ENCODE data around the gene SAMMSON. TPM values are rescaled to one million over a fixed set of nuclear protein-coding genes. Genes with fewer than 3 reads are reported as not detected.

The SAMMSON gene
- total and polyA plus RNA-seq, 2 experiments from 2014 or later: not detected

DNA sequence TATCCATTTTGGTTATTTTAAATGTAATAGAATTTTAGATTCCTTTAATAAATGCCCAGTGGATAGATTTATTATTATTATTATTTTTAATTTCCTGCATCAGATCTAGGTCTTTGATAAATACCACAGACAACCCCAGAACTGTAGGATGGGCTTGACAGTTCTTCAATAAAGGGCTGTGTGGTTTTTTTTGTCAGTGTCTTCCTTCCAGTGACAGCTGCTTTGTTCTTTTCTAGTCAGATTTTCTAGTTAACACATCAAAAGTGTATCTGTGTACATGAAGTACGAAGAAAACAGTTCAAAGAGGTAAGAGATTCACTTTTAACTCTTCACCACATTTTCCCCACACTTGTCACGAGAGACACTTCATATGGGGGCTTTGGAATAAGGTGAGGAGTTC lies 120.3 kb downstream of the SAMMSON start:
- no peaks in the 10 kb centered on the region for H4K20me1 ChIP-seq (replicated peaks; ENCODE audit: insufficient read depth)
- no peak overlapping the region for H3K4me2 ChIP-seq
- TF ChIP-seq EZH2phosphoT487 (IDR thresholded peaks at IDR 0.05; ENCODE audit: unreplicated experiment) (no peak), ZNF114 (CRISPR knock-in tag; IDR thresholded peaks at IDR 0.05) (no peak), CREB1 (CRISPR knock-in tag; IDR thresholded peaks at IDR 0.05; ENCODE audit: low read depth) (no peak), STAT1 (IDR thresholded peaks at IDR 0.05; ENCODE audit: unreplicated experiment) (no peak), ZNF331 (CRISPR knock-in tag; IDR thresholded peaks at IDR 0.05; ENCODE audit: low read depth) (no peak), EZH2 (IDR thresholded peaks at IDR 0.05; ENCODE audit: low read depth, unreplicated experiment) (no peak), JUNB (IDR thresholded peaks at IDR 0.05; ENCODE audit: unreplicated experiment) (no peak), NANOG (IDR thresholded peaks at IDR 0.05; ENCODE audit: borderline replicate concordance) (no peak), POLR2AphosphoS5 (IDR thresholded peaks at IDR 0.05; ENCODE audit: low read depth) (no peak)
- TF ChIP-seq, protein P1, sequence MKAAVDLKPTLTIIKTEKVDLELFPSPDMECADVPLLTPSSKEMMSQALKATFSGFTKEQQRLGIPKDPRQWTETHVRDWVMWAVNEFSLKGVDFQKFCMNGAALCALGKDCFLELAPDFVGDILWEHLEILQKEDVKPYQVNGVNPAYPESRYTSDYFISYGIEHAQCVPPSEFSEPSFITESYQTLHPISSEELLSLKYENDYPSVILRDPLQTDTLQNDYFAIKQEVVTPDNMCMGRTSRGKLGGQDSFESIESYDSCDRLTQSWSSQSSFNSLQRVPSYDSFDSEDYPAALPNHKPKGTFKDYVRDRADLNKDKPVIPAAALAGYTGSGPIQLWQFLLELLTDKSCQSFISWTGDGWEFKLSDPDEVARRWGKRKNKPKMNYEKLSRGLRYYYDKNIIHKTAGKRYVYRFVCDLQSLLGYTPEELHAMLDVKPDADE (IDR thresholded peaks at IDR 0.05): no peak
- TF ChIP-seq, protein P2, sequence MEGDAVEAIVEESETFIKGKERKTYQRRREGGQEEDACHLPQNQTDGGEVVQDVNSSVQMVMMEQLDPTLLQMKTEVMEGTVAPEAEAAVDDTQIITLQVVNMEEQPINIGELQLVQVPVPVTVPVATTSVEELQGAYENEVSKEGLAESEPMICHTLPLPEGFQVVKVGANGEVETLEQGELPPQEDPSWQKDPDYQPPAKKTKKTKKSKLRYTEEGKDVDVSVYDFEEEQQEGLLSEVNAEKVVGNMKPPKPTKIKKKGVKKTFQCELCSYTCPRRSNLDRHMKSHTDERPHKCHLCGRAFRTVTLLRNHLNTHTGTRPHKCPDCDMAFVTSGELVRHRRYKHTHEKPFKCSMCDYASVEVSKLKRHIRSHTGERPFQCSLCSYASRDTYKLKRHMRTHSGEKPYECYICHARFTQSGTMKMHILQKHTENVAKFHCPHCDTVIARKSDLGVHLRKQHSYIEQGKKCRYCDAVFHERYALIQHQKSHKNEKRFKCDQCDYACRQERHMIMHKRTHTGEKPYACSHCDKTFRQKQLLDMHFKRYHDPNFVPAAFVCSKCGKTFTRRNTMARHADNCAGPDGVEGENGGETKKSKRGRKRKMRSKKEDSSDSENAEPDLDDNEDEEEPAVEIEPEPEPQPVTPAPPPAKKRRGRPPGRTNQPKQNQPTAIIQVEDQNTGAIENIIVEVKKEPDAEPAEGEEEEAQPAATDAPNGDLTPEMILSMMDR (conservative IDR thresholded peaks at IDR 0.05; ENCODE audit: low read depth in 2 of 2): no peak
- TF ChIP-seq, protein P3, sequence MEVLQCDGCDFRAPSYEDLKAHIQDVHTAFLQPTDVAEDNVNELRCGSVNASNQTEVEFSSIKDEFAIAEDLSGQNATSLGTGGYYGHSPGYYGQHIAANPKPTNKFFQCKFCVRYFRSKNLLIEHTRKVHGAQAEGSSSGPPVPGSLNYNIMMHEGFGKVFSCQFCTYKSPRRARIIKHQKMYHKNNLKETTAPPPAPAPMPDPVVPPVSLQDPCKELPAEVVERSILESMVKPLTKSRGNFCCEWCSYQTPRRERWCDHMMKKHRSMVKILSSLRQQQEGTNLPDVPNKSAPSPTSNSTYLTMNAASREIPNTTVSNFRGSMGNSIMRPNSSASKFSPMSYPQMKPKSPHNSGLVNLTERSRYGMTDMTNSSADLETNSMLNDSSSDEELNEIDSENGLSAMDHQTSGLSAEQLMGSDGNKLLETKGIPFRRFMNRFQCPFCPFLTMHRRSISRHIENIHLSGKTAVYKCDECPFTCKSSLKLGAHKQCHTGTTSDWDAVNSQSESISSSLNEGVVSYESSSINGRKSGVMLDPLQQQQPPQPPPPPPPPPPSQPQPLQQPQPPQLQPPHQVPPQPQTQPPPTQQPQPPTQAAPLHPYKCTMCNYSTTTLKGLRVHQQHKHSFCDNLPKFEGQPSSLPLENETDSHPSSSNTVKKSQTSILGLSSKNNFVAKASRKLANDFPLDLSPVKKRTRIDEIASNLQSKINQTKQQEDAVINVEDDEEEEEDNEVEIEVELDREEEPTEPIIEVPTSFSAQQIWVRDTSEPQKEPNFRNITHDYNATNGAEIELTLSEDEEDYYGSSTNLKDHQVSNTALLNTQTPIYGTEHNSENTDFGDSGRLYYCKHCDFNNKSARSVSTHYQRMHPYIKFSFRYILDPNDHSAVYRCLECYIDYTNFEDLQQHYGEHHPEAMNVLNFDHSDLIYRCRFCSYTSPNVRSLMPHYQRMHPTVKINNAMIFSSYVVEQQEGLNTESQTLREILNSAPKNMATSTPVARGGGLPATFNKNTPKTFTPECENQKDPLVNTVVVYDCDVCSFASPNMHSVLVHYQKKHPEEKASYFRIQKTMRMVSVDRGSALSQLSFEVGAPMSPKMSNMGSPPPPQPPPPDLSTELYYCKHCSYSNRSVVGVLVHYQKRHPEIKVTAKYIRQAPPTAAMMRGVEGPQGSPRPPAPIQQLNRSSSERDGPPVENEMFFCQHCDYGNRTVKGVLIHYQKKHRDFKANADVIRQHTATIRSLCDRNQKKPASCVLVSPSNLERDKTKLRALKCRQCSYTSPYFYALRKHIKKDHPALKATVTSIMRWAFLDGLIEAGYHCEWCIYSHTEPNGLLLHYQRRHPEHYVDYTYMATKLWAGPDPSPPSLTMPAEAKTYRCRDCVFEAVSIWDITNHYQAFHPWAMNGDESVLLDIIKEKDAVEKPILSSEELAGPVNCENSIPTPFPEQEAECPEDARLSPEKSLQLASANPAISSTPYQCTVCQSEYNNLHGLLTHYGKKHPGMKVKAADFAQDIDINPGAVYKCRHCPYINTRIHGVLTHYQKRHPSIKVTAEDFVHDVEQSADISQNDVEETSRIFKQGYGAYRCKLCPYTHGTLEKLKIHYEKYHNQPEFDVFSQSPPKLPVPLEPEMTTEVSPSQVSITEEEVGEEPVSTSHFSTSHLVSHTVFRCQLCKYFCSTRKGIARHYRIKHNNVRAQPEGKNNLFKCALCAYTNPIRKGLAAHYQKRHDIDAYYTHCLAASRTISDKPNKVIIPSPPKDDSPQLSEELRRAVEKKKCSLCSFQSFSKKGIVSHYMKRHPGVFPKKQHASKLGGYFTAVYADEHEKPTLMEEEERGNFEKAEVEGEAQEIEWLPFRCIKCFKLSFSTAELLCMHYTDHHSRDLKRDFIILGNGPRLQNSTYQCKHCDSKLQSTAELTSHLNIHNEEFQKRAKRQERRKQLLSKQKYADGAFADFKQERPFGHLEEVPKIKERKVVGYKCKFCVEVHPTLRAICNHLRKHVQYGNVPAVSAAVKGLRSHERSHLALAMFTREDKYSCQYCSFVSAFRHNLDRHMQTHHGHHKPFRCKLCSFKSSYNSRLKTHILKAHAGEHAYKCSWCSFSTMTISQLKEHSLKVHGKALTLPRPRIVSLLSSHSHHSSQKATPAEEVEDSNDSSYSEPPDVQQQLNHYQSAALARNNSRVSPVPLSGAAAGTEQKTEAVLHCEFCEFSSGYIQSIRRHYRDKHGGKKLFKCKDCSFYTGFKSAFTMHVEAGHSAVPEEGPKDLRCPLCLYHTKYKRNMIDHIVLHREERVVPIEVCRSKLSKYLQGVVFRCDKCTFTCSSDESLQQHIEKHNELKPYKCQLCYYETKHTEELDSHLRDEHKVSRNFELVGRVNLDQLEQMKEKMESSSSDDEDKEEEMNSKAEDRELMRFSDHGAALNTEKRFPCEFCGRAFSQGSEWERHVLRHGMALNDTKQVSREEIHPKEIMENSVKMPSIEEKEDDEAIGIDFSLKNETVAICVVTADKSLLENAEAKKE (CRISPR knock-in tag; IDR thresholded peaks at IDR 0.05): no peak
- TF ChIP-seq, protein P4, sequence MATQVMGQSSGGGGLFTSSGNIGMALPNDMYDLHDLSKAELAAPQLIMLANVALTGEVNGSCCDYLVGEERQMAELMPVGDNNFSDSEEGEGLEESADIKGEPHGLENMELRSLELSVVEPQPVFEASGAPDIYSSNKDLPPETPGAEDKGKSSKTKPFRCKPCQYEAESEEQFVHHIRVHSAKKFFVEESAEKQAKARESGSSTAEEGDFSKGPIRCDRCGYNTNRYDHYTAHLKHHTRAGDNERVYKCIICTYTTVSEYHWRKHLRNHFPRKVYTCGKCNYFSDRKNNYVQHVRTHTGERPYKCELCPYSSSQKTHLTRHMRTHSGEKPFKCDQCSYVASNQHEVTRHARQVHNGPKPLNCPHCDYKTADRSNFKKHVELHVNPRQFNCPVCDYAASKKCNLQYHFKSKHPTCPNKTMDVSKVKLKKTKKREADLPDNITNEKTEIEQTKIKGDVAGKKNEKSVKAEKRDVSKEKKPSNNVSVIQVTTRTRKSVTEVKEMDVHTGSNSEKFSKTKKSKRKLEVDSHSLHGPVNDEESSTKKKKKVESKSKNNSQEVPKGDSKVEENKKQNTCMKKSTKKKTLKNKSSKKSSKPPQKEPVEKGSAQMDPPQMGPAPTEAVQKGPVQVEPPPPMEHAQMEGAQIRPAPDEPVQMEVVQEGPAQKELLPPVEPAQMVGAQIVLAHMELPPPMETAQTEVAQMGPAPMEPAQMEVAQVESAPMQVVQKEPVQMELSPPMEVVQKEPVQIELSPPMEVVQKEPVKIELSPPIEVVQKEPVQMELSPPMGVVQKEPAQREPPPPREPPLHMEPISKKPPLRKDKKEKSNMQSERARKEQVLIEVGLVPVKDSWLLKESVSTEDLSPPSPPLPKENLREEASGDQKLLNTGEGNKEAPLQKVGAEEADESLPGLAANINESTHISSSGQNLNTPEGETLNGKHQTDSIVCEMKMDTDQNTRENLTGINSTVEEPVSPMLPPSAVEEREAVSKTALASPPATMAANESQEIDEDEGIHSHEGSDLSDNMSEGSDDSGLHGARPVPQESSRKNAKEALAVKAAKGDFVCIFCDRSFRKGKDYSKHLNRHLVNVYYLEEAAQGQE (IDR thresholded peaks at IDR 0.05; ENCODE audit: unreplicated experiment): no peak
- H3K36me3 Mint-ChIP-seq (ENCODE audit: low read depth): peaks cover 14% of the 10 kb centered on the region; the same call in 2 of the 3 replicates
- ATAC-seq (no peak), DNase-seq (ENCODE audit: low spot score) (no peak)
- peaks cover 14% of the 10 kb centered on the region for H3K9me3 Mint-ChIP-seq
- no peak overlapping the region for H2AFZ ChIP-seq
- no peaks in the 10 kb centered on the region for H3K36me3 ChIP-seq (ENCODE audit: insufficient read depth)
- no peaks in the 10 kb centered on the region for H3K27me3 ChIP-seq (ENCODE audit: insufficient read depth)
- peaks cover 3% of the 10 kb centered on the region; the same call in 2 of the 3 replicates for H3K4me1 Mint-ChIP-seq
- no peaks in the 10 kb centered on the region for H3K4me1 ChIP-seq (ENCODE audit: insufficient read depth)
- no peak overlapping the region for H3K4me3 ChIP-seq
- no peak overlapping the region for H3K27ac ChIP-seq (ENCODE audit: low read depth)
- H3K27me3 Mint-ChIP-seq (ENCODE audit: insufficient read depth, low read depth, poor library complexity): no peaks in the 10 kb centered on the region
- no peak overlapping the region for H3K4me3 Mint-ChIP-seq
- no peaks in the 10 kb centered on the region for H3K79me2 ChIP-seq (replicated peaks; ENCODE audit: insufficient read depth)
- no peaks in the 10 kb centered on the region for H3K9me2 ChIP-seq (ENCODE audit: insufficient read depth)
- no peak overlapping the region for H3K27ac Mint-ChIP-seq
- no peaks in the 10 kb centered on the region for H3F3A ChIP-seq (replicated peaks; ENCODE audit: low read depth)

Data from GM23338 (cell line).